Stomach (tissue), 9 donors: ENCODE measurements around the gene NTHL1. TPM values are rescaled to one million over a fixed set of nuclear protein-coding genes. Genes with fewer than 3 reads are reported as not detected.

Experiments
- DNase-seq, 2 donors: peaks; one replicate each; pipeline versions ENCODE4 v3.0.0 to v3.0.0-alpha.2; 2013 to 2019
- H3K27ac ChIP-seq, 5 donors: fragments of 200-600 bp in 4 of 5; sonication (generic) in 4 of 5; one replicate each; pipeline ENCODE4 v1.5.1; 2013 to 2019; ENCODE audit warnings: mild to moderate bottlenecking in 1 of 5, moderate library complexity in 1 of 5
- H3K27me3 ChIP-seq, 3 donors: fragments of 200-600 bp; sonication (generic); one replicate each; pipeline ENCODE4 v1.5.1; 2017 to 2019; ENCODE audit warnings: mixed run types in 1 of 3
- H3K36me3 ChIP-seq, 4 donors: fragments of 200-600 bp; sonication (generic); 1 replicate in 3 of 4; 2 replicates in 1 of 4; pipeline ENCODE4 v1.5.1; 2016 to 2019
- H3K4me1 ChIP-seq, 4 donors: fragments of 200-600 bp; sonication (generic); one replicate each; pipeline ENCODE4 v1.5.1; 2016 to 2019
- H3K4me3 ChIP-seq, 4 donors: fragments of 200-600 bp; sonication (generic) in 3 of 4; one replicate each; pipeline ENCODE4 v1.5.1; 2016 to 2019; ENCODE audit warnings: mild to moderate bottlenecking in 1 of 4
- H3K9me3 ChIP-seq, 4 donors: fragments of 200-600 bp; sonication (generic); one replicate each; pipeline ENCODE4 v1.5.1; 2016 to 2019
- EP300 ChIP-seq: sonication (generic); formaldehyde crosslinking; IDR thresholded peaks from one replicate; pipeline ENCODE4 v1.6.1; 2017; ENCODE audit warnings: antibody characterized with exemption
- POLR2A ChIP-seq, 4 donors: fragments of 450-650 bp; IDR thresholded peaks; one replicate each; pipeline ENCODE4 v1.6.1; 2016; ENCODE audit warnings: antibody characterized with exemption in 4 of 4, control low read depth in 2 of 4, mild to moderate bottlenecking in 1 of 4, moderate library complexity in 1 of 4
- POLR2AphosphoS5 ChIP-seq, 3 donors: sonication (generic); formaldehyde crosslinking; IDR thresholded peaks; one replicate each; pipeline ENCODE4 v1.6.1; 2016; ENCODE audit warnings: antibody characterized with exemption in 3 of 3
- WGBS, 5 donors: extraction: QIAGEN DNeasy Blood & Tissue Kit in 3 of 5; methylation state at CpG; one replicate each; pipeline versions ENCODE4 v1.1.5 to v1.1.7; 2013 to 2018; 5-methylcytosine and 5-hydroxymethylcytosine counted together
- intact Hi-C: fragments of 100-400 bp; cut with DNase I; formaldehyde crosslinking; loops from one replicate; pipeline ENCODE4 v1.15.1; 2023; ENCODE audit warnings: low total_unique reads
- polyA plus RNA-seq, 3 donors: library from polyadenylated mRNA; stranded (reverse); fragments of 200-250 nt; gene quantifications; one replicate each; pipeline ENCODE4 v1.2.3, GENCODE V29; 2013
- total RNA-seq, 5 donors: library from RNA; depleted of rRNA; stranded (reverse); fragments of >200 nt; gene quantifications; one replicate each; pipeline versions ENCODE4 v1.1.0 to v1.2.3, GENCODE V29; 2014 to 2016
- TF ChIP-seq, protein P1 (sequence below), 7 experiments: fragments of 450-650 bp in 4 of 7; fragments of 200-600 bp in 3 of 7; sonication (generic) in 3 of 7; IDR thresholded peaks; one replicate each; pipeline ENCODE4 v1.5.1; 2016 to 2019; ENCODE audit warnings: antibody characterized with exemption in 7 of 7, control low read depth in 2 of 7, mild to moderate bottlenecking in 1 of 7
- donor health status: healthy with polysubstance abuse.
- donor health status: Bipolar disorder and iron deficiency.
- donor health status: healthy.

NTHL1 gene
- total and polyA plus RNA-seq, 8 donors: 2.3 to 663 (median 32.9) TPM

DNA sequence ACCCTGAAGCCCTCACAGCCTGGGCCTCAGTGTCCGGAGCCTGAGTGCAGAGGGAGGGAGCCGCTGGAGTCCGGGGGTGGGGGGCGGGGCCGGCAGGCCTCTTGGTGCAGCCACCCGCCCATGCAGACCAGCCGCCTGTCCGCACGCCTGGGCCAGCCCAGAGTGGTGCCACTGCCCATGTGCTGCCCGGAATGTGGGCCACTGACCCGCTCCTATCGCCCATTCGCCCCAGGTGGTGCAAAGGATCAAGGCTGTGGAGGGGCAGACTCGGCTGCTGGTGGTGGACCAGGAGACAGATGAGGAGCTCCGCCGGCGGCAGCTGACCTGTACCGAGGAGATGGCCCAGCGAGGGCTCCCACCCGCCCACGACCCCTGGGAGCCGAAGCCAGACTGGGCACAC lies 18.3 kb downstream of the NTHL1 start:
- 65 to 83% (median 73%) methylated on average over 3 to 22 of the region's 22 CpGs for WGBS, 5 donors
- no peaks in the 10 kb centered on the region for H3K9me3 ChIP-seq
- H3K36me3 ChIP-seq: peaks cover 4 to 27% (median 15%) of the 10 kb centered on the region in 4 donors
- H3K4me1 ChIP-seq: peaks cover 54 to 80% (median 72%) of the 10 kb centered on the region in 4 donors
- peak overlapping the region; percentile 11 to 92 (median 78) for H3K4me3 ChIP-seq
- DNase-seq: peak in 1 of 2 donors; percentile 10
- TF ChIP-seq POLR2AphosphoS5 (IDR thresholded peaks at IDR 0.05) (no peak), POLR2A (IDR thresholded peaks at IDR 0.05) (no peak), EP300 (no peak)
- TF ChIP-seq, protein P1, sequence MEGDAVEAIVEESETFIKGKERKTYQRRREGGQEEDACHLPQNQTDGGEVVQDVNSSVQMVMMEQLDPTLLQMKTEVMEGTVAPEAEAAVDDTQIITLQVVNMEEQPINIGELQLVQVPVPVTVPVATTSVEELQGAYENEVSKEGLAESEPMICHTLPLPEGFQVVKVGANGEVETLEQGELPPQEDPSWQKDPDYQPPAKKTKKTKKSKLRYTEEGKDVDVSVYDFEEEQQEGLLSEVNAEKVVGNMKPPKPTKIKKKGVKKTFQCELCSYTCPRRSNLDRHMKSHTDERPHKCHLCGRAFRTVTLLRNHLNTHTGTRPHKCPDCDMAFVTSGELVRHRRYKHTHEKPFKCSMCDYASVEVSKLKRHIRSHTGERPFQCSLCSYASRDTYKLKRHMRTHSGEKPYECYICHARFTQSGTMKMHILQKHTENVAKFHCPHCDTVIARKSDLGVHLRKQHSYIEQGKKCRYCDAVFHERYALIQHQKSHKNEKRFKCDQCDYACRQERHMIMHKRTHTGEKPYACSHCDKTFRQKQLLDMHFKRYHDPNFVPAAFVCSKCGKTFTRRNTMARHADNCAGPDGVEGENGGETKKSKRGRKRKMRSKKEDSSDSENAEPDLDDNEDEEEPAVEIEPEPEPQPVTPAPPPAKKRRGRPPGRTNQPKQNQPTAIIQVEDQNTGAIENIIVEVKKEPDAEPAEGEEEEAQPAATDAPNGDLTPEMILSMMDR (IDR thresholded peaks at IDR 0.05): no peak
- intact Hi-C loops: loop anchor here (10.0 kb wide), 1 partner anchor 55 kb away; no protein-coding TSS in a partner anchor
- H3K27me3 ChIP-seq: peaks cover 0 to 7% (median 0%) of the 10 kb centered on the region in 3 donors
- H3K27ac ChIP-seq: peak overlapping the region in 3 of 5 donors; percentile 88 to 95 (median 92)

DNA sequence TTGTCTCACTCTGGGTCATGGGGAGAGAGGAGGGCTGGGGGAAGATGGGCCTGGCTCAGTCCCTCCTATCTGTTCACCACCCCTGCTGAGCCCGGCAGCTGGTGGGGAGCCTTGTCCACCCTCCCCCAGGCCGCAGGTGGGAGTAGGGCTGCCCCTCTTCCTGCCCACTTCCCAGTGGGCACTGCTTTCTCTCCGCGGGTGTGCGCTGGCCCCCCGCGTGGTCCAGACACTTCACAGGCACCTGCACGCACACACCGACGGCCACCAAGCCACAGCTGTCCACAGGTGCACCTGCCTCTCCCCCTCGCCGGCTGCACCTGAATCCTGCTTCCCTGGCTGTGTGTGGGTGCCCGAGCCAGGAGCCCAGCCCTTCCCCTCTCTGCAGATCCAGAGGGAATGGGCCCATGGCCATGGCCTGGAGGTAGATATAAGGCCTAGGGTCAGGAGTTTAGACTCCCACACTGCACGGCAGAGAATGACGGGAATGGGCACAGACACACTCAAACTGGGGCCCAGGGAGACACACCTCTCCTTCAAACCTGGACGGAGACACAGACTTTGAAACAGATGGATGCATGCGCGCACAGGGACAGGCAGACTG lies 18.9 kb downstream of the NTHL1 start:
- intact Hi-C loops: loop anchor here (10.0 kb wide), 1 partner anchor 56 kb away; no protein-coding TSS in a partner anchor
- H3K4me3 ChIP-seq: peak overlapping the region; percentile 11 to 92 (median 78)
- WGBS, 5 donors: 47 to 66% (median 49%) methylated on average over 13 to 18 of the region's 18 CpGs
- H3K27ac ChIP-seq: peak overlapping the region in 4 of 5 donors; percentile 81 to 95 (median 88)
- peak in 1 of 2 donors; percentile 56 for DNase-seq
- H3K4me1 ChIP-seq: peaks cover 51 to 81% (median 71%) of the 10 kb centered on the region in 4 donors
- no peaks in the 10 kb centered on the region for H3K9me3 ChIP-seq
- no peak for TF ChIP-seq EP300
- TF ChIP-seq POLR2AphosphoS5 (IDR thresholded peaks at IDR 0.05): no peak
- no peak for TF ChIP-seq POLR2A (IDR thresholded peaks at IDR 0.05)
- TF ChIP-seq, protein P1 (IDR thresholded peaks at IDR 0.05): no peak
- peaks cover 0 to 7% (median 0%) of the 10 kb centered on the region in 3 donors for H3K27me3 ChIP-seq
- H3K36me3 ChIP-seq: peaks cover 4 to 27% (median 15%) of the 10 kb centered on the region in 4 donors

DNA sequence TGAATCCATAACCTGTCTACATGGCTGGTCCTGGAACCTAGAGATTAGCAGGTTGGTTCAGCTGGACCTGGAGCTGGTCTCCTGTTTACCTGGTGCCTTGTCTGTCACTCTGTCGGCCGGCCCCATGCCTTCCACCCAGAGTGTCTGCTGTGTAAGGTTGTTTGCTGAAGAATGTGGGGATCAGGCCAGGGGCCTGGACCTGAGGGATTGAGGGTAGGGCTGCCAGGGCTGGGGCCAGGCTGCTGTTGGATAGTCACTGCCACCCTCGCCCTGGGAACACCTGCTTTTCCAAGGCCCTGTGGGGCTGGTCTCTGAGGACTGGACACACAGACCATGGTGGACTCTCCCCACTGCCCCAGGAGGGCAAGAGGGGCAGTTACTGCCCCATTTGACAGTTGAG lies 19.5 kb downstream of the NTHL1 start:
- intact Hi-C loops: loop anchor here (10.0 kb wide), 1 partner anchor 57 kb away; no protein-coding TSS in a partner anchor
- Histone ChIP-seq H3K27ac (peak overlapping the region; percentile 72 to 95 (median 85)), H3K4me3 (peak overlapping the region; percentile 72 to 92 (median 78))

More for the DNA sequence above, 19.5 kb downstream of the NTHL1 start:
- no peak for TF ChIP-seq POLR2A (IDR thresholded peaks at IDR 0.05)
- TF ChIP-seq EP300: no peak
- TF ChIP-seq POLR2AphosphoS5 (IDR thresholded peaks at IDR 0.05): no peak
- TF ChIP-seq, protein P1 (IDR thresholded peaks at IDR 0.05): no peak
- 15 to 56% (median 30%) methylated on average over 2 to 3 of the region's 3 CpGs for WGBS, 5 donors
- peaks cover 0 to 7% (median 0%) of the 10 kb centered on the region in 3 donors for H3K27me3 ChIP-seq
- H3K36me3 ChIP-seq: peaks cover 4 to 27% (median 15%) of the 10 kb centered on the region in 4 donors
- H3K9me3 ChIP-seq: no peaks in the 10 kb centered on the region
- peaks cover 50 to 81% (median 71%) of the 10 kb centered on the region in 4 donors for H3K4me1 ChIP-seq
- peak in 1 of 2 donors; percentile 16 for DNase-seq
